Vagina (tissue), 2 donors: ENCODE measurements around the gene CRYGD. TPM values are rescaled to one million over a fixed set of nuclear protein-coding genes. Genes with fewer than 3 reads are reported as not detected.
"Not testable (repeated sequence)": the region's sequence is repeated elsewhere in the genome, so short reads cannot be mapped to it uniquely, and the experiment has no call there.

Experiments used
- DNase-seq, 2 donors: peaks; one replicate each; pipeline ENCODE4 v3.0.0-alpha.2; 2017; ENCODE audit errors: extremely low spot score in 2 of 2
- H3K27ac ChIP-seq: fragments of 200-600 bp; sonication (generic); one replicate; pipeline ENCODE4 v1.5.1; 2019
- H3K27me3 ChIP-seq: fragments of 200-600 bp; sonication (generic); one replicate; pipeline ENCODE4 v1.5.1; 2019
- H3K36me3 ChIP-seq, 2 donors: fragments of 200-600 bp; sonication (generic); one replicate each; pipeline ENCODE4 v1.5.1; 2017 to 2019
- H3K4me1 ChIP-seq: fragments of 200-600 bp; sonication (generic); one replicate; pipeline ENCODE4 v1.5.1; 2019
- H3K4me3 ChIP-seq, 2 donors: fragments of 200-600 bp; sonication (generic); 1 replicate in 1 of 2; 2 replicates in 1 of 2; pipeline ENCODE4 v1.5.1; 2016 to 2019
- H3K9me3 ChIP-seq: fragments of 200-600 bp; sonication (generic); one replicate; pipeline ENCODE4 v1.5.1; 2019
- CTCF ChIP-seq, 3 experiments: fragments of 450-650 bp in 2 of 3; fragments of 200-600 bp in 1 of 3; sonication (generic) in 1 of 3; IDR thresholded peaks; one replicate each; pipeline ENCODE4 v1.5.1; 2017 to 2019; ENCODE audit warnings: antibody characterized with exemption in 3 of 3, mild to moderate bottlenecking in 2 of 3, moderate library complexity in 2 of 3
- POLR2A ChIP-seq, 2 donors: fragments of 450-650 bp; IDR thresholded peaks; one replicate each; pipeline ENCODE4 v1.6.1; 2017; ENCODE audit warnings: antibody characterized with exemption in 2 of 2, mild to moderate bottlenecking in 2 of 2, moderate library complexity in 2 of 2
- POLR2AphosphoS5 ChIP-seq, 2 donors: sonication (generic); formaldehyde crosslinking; IDR thresholded peaks; one replicate each; pipeline ENCODE4 v1.9.0; 2017; ENCODE audit warnings: antibody characterized with exemption in 2 of 2, mild to moderate bottlenecking in 2 of 2, low read depth in 1 of 2; ENCODE audit not compliant: insufficient read depth in 1 of 2
- intact Hi-C: fragments of 100-400 bp; cut with DNase I; formaldehyde crosslinking; loops from one replicate; pipeline ENCODE4 v1.15.1; 2023
- total RNA-seq: library from RNA; depleted of rRNA; stranded (reverse); fragments of >200 nt; gene quantifications from one replicate; pipeline ENCODE4 v1.2.3, GENCODE V29; 2016

CRYGD gene
- total RNA-seq: not detected

GRCh38 chr2:208124013-208124715 lies at the start of gene CRYGD:
CRYGD (minus strand) TSS chr2:208124524; CDS start chr2:208124473, 51 bp downstream.
- H3K27ac ChIP-seq, H3K4me3 ChIP-seq, H3K9me3 ChIP-seq, H3K4me1 ChIP-seq, H3K27me3 ChIP-seq, intact Hi-C loops, H3K36me3 ChIP-seq: not testable (repeated sequence)
- DNase-seq: peak in 1 of 2 donors; percentile 40

- DNase-seq: no peak
- no peak overlapping the region for H3K27ac ChIP-seq
- H3K4me1 ChIP-seq: no peaks in the 10 kb centered on the region
- intact Hi-C loops: loop anchor here (10.0 kb wide), 1 partner anchor 83 kb away; the partner anchor contains the start of gene IDH1
- H3K36me3 ChIP-seq: no peaks in the 10 kb centered on the region
- no peaks in the 10 kb centered on the region for H3K27me3 ChIP-seq
- TF ChIP-seq CTCF (IDR thresholded peaks at IDR 0.05) (no peak), POLR2A (IDR thresholded peaks at IDR 0.05) (no peak), POLR2AphosphoS5 (IDR thresholded peaks at IDR 0.05; ENCODE audit: insufficient read depth in 1 of 2, low read depth in 1 of 2) (no peak)
- H3K9me3 ChIP-seq: no peaks in the 10 kb centered on the region
- H3K4me3 ChIP-seq: no peak overlapping the region
Observed at GRCh38 chr2:208172125-208172524, 47.8 kb upstream of the CRYGD start.

GRCh38 chr2:208164951-208165755 lies 40.8 kb upstream of the CRYGD start:
- H3K9me3 ChIP-seq: no peaks in the 10 kb centered on the region
- intact Hi-C loops: no loop called here
- no peak overlapping the region for H3K27ac ChIP-seq
- DNase-seq: no peak
- H3K27me3 ChIP-seq: no peaks in the 10 kb centered on the region
- no peaks in the 10 kb centered on the region for H3K36me3 ChIP-seq
- no peak for TF ChIP-seq POLR2A (IDR thresholded peaks at IDR 0.05)
- no peak for TF ChIP-seq POLR2AphosphoS5 (IDR thresholded peaks at IDR 0.05; ENCODE audit: insufficient read depth in 1 of 2, low read depth in 1 of 2)
- no peak for TF ChIP-seq CTCF (IDR thresholded peaks at IDR 0.05)
- no peaks in the 10 kb centered on the region for H3K4me1 ChIP-seq
- no peak overlapping the region for H3K4me3 ChIP-seq

- Histone ChIP-seq H3K4me3 (no peak within 1 kb of the TSS), H3K9me3 (no peaks in the 10 kb centered on the region), H3K27me3 (no peaks in the 10 kb centered on the region), H3K36me3 (no peaks in the 10 kb centered on the region), H3K4me1 (no peaks in the 10 kb centered on the region), H3K27ac (no peak within 1 kb of the TSS)
- DNase-seq: no peak
- intact Hi-C loops: no loop called here
- TF ChIP-seq POLR2A (IDR thresholded peaks at IDR 0.05) (no peak), CTCF (IDR thresholded peaks at IDR 0.05) (no peak)
Observed at GRCh38 chr2:208163489-208163888, 39.2 kb upstream of the CRYGD start, which contains the start of gene CRYGA. CRYGA (minus strand) TSS chr2:208163589; CDS start chr2:208163556, 33 bp downstream.

GRCh38 chr2:208156439-208156838 lies 32.1 kb upstream of the CRYGD start:
- Histone ChIP-seq H3K36me3 (no peaks in the 10 kb centered on the region), H3K4me1 (no peaks in the 10 kb centered on the region), H3K27me3 (no peaks in the 10 kb centered on the region), H3K4me3 (no peak overlapping the region), H3K9me3 (no peaks in the 10 kb centered on the region), H3K27ac (no peak overlapping the region)
- intact Hi-C loops: no loop called here
- DNase-seq: no peak
- TF ChIP-seq POLR2A (IDR thresholded peaks at IDR 0.05) (no peak), CTCF (IDR thresholded peaks at IDR 0.05) (no peak), POLR2AphosphoS5 (IDR thresholded peaks at IDR 0.05; ENCODE audit: insufficient read depth in 1 of 2, low read depth in 1 of 2) (no peak)
